ENCODE results near the gene LHFPL3.

DNA sequence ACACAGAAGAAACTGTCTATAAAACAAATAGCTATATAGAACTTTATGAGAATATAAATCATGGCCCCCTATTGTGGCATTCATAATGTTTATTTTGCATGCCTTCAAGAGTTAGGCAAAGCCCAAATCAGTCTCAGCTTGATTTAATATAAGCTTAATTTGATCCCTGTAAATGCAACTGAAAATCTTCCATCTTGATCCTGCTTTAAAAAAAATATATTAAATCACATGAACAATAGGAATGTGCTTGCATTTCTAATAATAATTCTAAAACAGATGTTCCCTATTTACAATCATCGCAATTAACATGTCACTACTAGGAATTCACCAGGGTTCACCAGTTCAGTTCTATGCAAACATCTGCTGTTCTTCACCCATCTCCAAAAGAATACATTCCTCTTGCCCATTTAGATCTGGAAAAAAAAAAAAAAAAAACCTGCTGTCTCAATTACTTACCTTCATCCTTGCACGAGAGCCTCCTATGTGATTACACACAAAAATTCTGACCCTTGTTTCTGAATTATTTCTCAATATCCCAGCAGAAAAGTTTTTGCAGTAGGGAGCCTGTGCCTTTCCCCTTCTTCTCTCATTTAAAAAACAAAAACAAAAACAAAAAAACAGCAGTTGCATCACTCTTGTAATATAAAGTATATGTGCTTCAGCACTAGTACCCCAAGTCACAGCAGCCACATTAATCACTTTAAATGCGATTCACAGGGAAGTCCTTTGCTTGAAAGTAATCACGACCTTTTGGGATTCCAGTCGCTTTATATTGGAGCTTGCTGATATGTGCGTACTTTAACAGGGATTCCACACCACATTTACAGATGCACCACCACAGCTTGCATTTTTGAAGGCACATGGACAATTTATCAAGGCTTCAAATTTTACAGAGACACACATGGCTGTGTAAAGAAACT is 490.8 kb downstream of the LHFPL3 start:
- no peak for TF ChIP-seq SUZ12 (IDR thresholded peaks at IDR 0.05)
- TF ChIP-seq ZNF384 (IDR thresholded peaks at IDR 0.05) = peak; percentile 70; the same call in 1 of the 2 replicates
- TF ChIP-seq FOXM1 (IDR thresholded peaks at IDR 0.05; ENCODE audit: borderline replicate concordance) = no peak
- no peak for TF ChIP-seq ELF4 (IDR thresholded peaks at IDR 0.05)
- no peak for TF ChIP-seq BHLHE40 (IDR thresholded peaks at IDR 0.05; ENCODE audit: borderline replicate concordance)
- no peak for TF ChIP-seq L3MBTL2 (conservative IDR thresholded peaks at IDR 0.05)

Data from HEK293T (cell line).